Measurements from ENCODE around the gene HIGD1A. TPM values are rescaled to one million over a fixed set of nuclear protein-coding genes. Genes with fewer than 3 reads are reported as not detected.

Gene HIGD1A
- total and polyA plus RNA-seq, 2 of the 4 experiments (the other 2 are of a cell fraction) = 86.6 to 137 TPM

DNA sequence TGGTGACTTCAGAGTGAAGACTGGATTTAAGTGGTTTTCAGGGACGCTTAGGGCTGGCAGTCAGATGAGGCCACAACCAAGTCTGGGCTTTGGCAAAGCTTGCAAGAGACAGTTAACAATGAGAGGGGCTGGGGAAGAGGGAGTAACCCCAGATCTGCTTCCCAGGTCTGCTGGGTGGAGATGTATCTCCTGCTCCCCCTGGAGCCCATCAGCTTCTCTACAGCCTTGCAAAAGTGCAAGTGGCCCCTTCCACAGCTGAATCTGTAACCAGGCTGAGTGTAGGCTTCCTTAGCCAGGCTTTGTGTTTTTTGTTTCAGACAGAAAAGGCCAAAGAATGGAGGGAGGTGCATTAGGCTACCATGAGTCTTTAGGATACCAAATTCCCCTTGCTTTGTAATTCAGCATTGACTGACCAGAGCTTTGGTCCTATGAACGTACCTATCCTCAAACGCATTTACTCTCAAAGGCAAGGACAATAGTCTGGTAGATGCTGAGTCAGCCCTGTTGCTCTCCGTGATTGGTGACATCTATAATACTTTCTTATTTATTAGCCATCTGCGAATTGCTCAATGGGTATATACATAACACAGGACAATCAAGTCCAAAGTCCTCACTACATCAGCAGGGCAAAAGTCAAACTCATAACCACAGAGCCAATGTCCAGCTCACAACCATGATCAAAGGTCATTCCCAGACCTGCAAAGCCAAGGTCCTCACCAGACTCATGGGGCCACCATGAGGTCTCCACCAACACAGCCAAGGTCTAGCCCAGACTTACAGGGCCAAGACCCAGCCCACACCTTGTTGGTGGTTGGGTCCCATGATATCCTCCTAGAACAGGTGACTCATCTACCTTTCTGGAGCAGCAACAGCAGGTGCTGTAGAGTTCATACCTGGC is 48.4 kb downstream of the HIGD1A start:
- no TSS peak for BruUV-seq (replicated peaks)
- Histone ChIP-seq H3K23ac (ENCODE audit: low read depth, low read length) (no peak overlapping the region), H3K9ac (ENCODE audit: low read depth, low read length) (no peak overlapping the region), H3K4me2 (ENCODE audit: low read depth, low read length) (no peak overlapping the region), H2AFZ (replicated peaks; ENCODE audit: low read length, poor library complexity) (no peak overlapping the region), H4K5ac (ENCODE audit: low read depth, low read length) (no peak overlapping the region), H4K91ac (ENCODE audit: insufficient read depth, low read depth, low read length) (no peak overlapping the region), H3K36me3 (ENCODE audit: control insufficient read depth, insufficient read depth, low read length) (no peaks in the 10 kb centered on the region), H2AK9ac (replicated peaks; ENCODE audit: low read depth, low read length, poor library complexity) (no peak overlapping the region), H3K79me1 (ENCODE audit: low read depth in 1 of 2, low read length in 2 of 2) (no peaks in the 10 kb centered on the region), H4K20me1 (ENCODE audit: insufficient read depth, low read length) (no peaks in the 10 kb centered on the region), H3K27me3 (ENCODE audit: control insufficient read depth, insufficient read depth, low read length) (peaks cover 9% of the 10 kb centered on the region), H3K4me1 (ENCODE audit: control insufficient read depth, insufficient read depth, low read length) (no peaks in the 10 kb centered on the region), H3K14ac (replicated peaks; ENCODE audit: low read depth, low read length) (no peak overlapping the region), H3K27ac (ENCODE audit: insufficient read depth, low read length) (no peak overlapping the region), H3K18ac (ENCODE audit: low read depth, low read length) (no peak overlapping the region), H2BK15ac (ENCODE audit: low read depth, low read length) (no peak overlapping the region), H3K4ac (ENCODE audit: low read depth, low read length) (no peak overlapping the region), H2BK20ac (ENCODE audit: low read depth, low read length) (no peak overlapping the region), H3K9me1 (ENCODE audit: insufficient read depth, low read length) (no peaks in the 10 kb centered on the region), H4K8ac (ENCODE audit: low read depth in 2 of 2, low read length in 2 of 2) (no peak overlapping the region), H2BK120ac (ENCODE audit: low read depth, low read length) (no peak overlapping the region), H2BK5ac (ENCODE audit: low read depth, low read length, poor library complexity, severe bottlenecking) (no peak overlapping the region), H3K4me3 (ENCODE audit: insufficient read depth, low read depth, low read length) (no peak overlapping the region), H3K56ac (ENCODE audit: extremely low read depth, insufficient read depth, low read length) (no peak overlapping the region), H3K9me3 (ENCODE audit: control insufficient read depth, insufficient read depth, low read length) (no peaks in the 10 kb centered on the region), H2AK5ac (ENCODE audit: low read depth, low read length) (no peak overlapping the region)
- ChIA-PET CTCF (interaction anchor here (1.0 to 1.3 kb wide), 5 partner anchors 9 to 166 kb away, joined by 3 to 4 read pairs (median 3); partner anchors contain the start of gene SS18L2), POLR2A (ENCODE audit: unreplicated experiment) (no interaction called here)
- peak; percentile 93 for ATAC-seq (ENCODE audit: low read depth)
- peak; percentile 49 for TF ChIP-seq MAFK (IDR thresholded peaks at IDR 0.05; ENCODE audit: low read depth, low read length)
- TF ChIP-seq CTCF (conservative IDR thresholded peaks at IDR 0.05; ENCODE audit: low read depth, low read length) = peak; percentile 48
- TF ChIP-seq, protein P1, sequence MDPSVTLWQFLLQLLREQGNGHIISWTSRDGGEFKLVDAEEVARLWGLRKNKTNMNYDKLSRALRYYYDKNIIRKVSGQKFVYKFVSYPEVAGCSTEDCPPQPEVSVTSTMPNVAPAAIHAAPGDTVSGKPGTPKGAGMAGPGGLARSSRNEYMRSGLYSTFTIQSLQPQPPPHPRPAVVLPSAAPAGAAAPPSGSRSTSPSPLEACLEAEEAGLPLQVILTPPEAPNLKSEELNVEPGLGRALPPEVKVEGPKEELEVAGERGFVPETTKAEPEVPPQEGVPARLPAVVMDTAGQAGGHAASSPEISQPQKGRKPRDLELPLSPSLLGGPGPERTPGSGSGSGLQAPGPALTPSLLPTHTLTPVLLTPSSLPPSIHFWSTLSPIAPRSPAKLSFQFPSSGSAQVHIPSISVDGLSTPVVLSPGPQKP (IDR thresholded peaks at IDR 0.05; ENCODE audit: borderline replicate concordance, low read depth, low read length) = no peak
- no peak for TF ChIP-seq RFX5 (IDR thresholded peaks at IDR 0.05; ENCODE audit: low read depth, low read length)
- peak; percentile 45 for TF ChIP-seq RAD21 (IDR thresholded peaks at IDR 0.05; ENCODE audit: low read length)
- TF ChIP-seq SMC3 (IDR thresholded peaks at IDR 0.05; ENCODE audit: low read depth, low read length) = peak; percentile 30; the same call in 1 of the 2 replicates
- dilution Hi-C loops (cut with HindIII; ENCODE audit: low sequenced_read_pairs, unreplicated experiment) = no loop called here
- in situ Hi-C loops (cut with MboI; ENCODE audit: low sequenced_read_pairs) = no loop called here
- intact Hi-C loops (cut with micrococcal nuclease) = no loop called here
- WGBS, 2 experiments (ENCODE audit: extremely low coverage in 2 of 2, insufficient read length in 1 of 2) = no CpG with 5 or more reads among the region's 5 CpGs
- DNase-seq = peak; percentile 35

Data from IMR-90 (cell line).